HG02870 (cell line): ENCODE results near the gene C14orf132.

ENCODE experiments used
- ATAC-seq: cut with Tn5 transposase; IDR thresholded peaks from one replicate; pipeline ENCODE4 v1.9.1; 2021; ENCODE audit warnings: mild to moderate bottlenecking, moderate library complexity; ENCODE audit not compliant: unreplicated experiment

Gene C14orf132

GRCh38 chr14:96081767-96082400 is 42.7 kb downstream of the C14orf132 start:
- ATAC-seq, result no peak

- ATAC-seq, result no peak
Measured at GRCh38 chr14:96082420-96083300, 43.5 kb downstream of the C14orf132 start.

DNA sequence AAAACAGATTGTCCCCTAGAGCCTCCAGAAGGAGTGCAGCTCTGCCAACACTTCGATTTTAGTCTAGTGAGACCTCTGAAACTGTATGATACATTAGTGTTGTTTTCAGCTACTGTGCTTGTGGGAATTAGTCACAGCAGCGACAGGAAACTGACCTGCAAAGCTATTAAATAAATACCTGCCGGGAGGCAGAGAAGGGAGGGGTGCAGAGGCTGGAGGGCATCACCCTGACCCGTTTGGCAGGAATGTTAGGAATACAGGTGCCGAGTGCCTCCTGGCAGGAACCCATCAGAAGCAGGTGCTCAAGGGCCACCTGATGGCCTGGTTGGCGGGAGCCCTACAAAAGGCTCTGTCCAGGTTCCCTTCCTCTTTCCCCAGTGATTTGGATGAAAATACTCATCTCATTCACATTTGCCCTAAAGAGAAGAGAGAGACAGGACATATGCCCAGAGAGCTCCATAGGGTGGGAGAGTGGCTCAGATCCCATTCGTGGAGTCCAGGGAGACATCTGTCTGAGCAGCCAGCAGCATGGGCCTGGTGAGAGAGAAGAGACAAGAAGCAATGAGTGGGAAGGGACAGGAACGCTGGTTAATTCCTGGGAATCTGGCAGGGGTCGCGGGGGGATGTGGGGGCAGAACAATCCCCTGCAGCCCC is 44.6 kb downstream of the C14orf132 start:
- ATAC-seq, result no peak

- no peak for ATAC-seq
Measured at GRCh38 chr14:96084796-96085195, 45.6 kb downstream of the C14orf132 start.

DNA sequence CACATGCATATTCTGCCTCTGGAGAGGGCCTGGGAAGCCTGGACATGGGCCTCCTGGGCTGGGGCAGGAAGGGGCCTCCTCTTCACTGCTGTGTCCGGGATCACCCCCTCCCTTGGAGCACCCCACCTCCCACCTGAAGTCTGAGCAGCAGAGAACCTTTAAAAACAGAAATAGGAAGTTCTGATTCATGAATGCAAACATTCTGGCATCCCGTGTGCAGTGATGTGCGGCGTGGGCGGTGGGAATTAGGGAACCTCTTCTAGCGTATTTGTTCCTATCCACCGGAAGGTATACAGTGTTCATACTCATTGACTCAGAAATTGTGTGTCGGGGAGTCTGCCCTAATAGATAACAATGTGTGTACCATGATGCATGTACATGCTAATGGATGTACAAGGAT is 46.2 kb downstream of the C14orf132 start:
- ATAC-seq, result no peak

DNA sequence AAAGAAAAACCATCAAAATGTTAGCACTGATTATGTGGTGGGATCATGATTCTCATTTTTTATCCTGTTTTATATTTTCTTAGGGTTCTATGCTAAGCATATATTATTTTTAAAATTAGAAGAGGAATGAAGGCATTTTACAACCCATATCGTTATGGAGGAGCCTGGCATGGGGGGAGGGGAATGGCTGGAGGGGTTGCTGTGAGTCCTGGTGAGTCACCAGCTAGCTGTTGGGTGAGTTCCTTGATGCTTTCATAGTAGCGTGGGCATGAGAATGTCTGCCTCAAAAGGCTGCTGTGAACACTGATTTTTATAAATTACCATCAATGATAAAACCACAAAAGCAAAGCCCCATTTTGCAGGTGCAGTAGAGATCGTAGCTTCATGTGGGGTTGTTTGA is 46.9 kb downstream of the C14orf132 start:
- no peak for ATAC-seq

DNA sequence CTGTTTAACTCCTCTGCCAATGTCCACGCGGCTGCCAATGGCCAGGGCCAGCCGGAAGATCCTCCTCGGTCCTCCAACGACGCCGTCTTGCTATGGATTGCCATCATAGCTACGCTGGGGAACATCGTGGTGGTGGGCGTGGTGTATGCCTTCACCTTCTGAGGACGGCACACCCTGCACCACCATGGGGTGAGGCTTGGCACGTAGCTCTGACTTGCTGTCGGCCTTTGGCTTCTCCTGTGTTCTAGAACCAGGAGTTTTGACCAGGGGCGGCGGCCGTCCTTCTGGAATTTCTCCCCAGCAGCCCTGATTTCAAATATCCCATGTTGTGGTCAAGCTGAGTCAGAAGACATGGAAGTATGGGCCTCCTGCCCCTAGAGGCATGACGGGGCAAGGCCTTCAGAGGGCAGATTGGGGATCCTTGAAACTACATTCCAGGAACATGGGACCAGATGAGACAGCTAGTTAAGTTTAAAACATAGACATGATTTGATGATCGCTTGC is 47.5 kb downstream of the C14orf132 start:
- ATAC-seq, result no peak

GRCh38 chr14:96088074-96088473 is 48.9 kb downstream of the C14orf132 start:
- ATAC-seq, result no peak

DNA sequence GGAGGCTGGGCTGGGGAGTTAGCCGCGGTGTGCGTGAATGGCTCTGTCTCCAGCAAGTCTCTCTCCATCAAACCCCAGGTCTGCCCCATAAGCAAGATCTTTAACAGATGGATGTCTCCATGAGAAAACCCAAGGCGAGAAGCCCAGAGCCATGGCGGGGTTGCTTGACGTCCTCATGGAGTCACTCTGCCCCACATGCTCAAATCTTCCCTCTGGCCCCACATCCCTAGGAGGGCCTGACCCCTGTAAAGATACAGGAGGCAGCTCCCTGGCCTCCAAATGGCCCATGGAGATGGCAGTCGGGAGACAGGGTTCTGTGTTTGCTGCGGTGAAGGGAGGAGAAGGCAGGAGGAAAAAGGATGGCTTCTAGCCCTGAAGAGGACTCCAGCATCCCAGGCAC is 49.3 kb downstream of the C14orf132 start:
- no peak for ATAC-seq

- ATAC-seq, result no peak
Measured at GRCh38 chr14:96088911-96089310, 49.7 kb downstream of the C14orf132 start.

GRCh38 chr14:96089401-96089800 is 50.2 kb downstream of the C14orf132 start:
- ATAC-seq, result no peak

DNA sequence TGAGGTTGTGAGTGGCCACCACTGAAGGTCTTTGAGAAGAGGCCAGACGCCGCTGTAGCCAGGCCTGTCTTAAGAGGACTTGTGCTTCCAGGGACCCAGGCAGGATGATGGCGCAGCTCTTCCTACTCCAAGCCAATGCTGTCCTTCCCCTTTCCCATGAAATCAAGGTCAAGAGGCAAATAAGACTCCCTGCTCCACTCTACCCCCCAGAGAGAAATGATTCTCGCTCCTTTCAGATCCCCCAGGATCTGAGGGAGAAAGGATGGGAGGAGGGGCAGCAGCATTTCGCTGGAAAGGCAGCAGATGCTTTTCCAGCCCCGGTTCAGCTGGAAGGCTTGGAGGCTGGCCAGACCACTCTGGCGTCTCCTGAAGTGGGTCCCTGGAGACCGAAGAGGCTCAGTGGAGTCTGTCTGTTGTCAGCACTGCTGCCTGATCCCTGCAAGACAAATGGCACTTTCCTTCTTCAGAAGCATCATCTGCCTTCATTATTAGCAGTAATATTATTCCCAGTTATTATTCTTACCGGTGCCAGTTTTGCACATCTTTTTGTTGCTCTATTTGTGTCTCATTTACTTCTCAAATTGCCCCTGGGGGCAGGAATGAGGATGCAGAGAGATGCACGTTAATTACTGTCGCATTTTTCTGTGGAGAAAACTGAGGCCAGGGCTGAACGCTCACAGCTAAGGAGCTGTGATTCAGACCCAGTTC is 51.4 kb downstream of the C14orf132 start:
- no peak for ATAC-seq

DNA sequence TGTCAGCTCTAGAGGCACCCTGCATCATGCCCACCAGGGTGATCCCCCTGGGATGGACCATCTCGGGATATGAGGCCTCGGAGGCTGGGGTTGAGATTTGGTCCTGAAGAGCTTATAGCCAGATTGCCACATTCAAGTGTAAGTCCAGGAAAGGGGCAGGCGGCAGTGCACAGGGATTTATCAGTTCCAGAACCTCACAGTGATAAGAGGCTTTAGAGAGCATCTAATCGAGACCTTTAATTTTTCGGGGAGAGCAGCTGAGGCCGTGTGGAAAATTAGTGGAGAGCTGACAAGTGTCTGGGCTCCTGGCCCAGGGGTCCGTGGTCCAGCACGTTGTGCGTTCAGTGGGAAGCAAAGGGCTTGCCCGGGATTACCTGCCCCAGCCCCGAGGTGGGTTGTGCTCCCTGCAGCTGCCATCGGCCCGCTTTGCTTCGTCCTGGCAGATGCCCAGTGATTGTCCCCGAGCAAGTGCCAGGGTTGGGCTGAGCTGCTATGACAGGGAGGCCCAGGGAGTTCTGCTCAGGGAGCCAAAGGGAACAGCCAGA is 52.1 kb downstream of the C14orf132 start:
- ATAC-seq, result no peak

DNA sequence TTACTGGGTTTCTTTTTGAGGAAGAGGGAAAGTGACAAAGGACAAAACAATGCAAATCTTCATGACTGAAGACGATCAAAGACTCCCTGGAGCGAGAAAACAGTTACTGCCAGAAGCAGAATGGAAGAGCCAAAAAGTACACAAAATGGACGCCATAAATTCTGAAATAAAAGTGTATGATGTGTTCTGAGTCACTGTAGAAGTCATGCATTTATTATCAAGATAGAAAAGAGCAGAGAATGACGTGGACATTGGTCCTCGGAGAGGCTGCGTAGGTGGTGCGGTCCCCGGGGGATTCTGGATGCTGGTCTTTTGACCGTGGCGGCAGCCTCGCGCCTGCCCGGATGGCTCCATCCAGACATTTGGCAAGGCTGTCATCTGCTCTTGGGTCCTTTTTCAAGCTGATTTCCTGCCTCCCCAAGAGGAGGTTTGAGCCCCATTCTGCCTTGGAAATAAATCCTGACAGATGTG is 52.8 kb downstream of the C14orf132 start:
- ATAC-seq, result no peak

DNA sequence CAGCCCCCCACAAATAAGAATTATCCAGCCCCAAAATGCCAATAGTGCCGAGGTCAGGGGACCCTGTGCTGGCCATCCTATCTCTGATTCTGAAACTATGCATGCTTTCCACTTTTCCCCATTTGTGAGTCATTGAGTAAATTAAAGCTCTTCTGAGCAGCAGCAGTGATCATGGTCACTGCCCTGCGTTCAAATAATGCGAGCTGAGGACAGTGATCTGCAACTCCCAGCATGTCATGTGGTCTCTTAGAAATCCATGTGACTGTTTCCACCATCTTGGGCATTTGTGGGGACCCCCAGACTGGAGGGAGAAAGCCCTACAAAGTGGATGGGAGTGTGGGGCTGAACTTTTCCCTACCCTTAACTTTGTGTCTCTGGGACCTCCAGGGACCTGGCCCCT is 53.8 kb downstream of the C14orf132 start:
- ATAC-seq, result no peak

DNA sequence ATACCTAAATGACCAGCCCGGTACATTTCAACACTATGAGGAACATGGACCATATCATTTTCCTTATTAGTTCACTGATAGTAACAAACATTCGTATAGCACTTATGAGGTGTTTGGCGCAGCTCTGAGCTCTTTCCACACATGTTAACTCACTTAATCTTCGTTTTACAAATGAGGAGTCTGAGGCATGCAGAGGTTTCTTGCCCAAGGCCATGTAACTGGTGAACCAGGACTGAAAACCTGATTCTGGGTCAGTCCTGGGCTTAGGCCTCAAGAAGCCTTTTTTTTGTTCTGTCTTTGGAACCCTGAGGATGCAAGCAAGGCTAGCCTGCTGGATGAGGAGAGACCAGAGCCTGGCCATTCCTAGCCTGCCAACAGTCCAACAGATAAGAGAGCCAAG is 55.0 kb downstream of the C14orf132 start:
- ATAC-seq, result no peak

- no peak for ATAC-seq
Measured at GRCh38 chr14:96094656-96095055, 55.5 kb downstream of the C14orf132 start.

GRCh38 chr14:96095058-96095457 is 55.9 kb downstream of the C14orf132 start:
- no peak for ATAC-seq

DNA sequence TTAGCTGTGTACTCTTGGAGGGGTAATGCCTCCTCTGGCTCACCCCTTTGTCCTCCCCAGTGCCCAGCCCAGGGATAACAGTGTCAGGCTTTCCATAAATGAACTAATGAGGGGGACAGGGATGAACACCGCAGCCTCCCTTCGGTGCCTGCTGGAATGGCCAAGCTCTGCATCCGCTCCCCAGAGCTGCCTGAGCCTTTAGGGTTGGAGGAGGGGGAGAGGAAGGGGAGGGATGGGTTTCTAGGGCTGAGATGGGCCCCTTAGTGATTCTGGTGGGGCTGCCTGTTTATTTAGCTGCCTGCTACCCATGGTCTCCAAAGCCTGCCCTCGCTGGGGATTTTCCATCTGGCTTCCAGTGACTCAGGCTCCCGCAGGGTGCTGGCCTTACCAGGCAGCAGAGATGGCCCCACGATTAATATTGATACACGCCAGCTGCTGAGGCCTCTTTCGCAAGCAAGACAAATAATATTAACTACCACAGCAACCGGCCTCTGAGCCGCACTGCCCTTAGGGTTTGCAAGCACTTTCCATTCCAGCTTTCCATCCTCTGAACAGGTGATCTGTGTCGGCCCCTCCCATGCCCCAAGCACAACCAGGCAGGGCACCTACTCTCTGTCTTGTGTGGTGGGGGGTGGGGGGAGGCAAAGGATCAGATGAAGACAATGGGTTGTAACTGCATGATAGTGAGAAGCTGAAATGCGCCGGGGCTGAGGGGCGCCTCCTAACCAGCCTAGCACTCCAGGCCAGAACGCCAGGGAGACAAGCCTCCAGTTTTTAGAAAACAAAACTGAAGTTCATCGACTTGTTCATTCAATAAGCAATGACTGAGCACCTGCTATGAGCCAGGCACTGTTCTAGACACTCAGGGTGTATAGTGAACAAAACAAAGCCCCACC is 56.7 kb downstream of the C14orf132 start:
- ATAC-seq, result no peak
